ENCODE data around the gene IGFN1. TPM values are rescaled to one million over a fixed set of nuclear protein-coding genes. Genes with fewer than 3 reads are reported as not detected.

Gene IGFN1
- polyA plus RNA-seq, 1 donor from 2014 or later = not detected

DNA sequence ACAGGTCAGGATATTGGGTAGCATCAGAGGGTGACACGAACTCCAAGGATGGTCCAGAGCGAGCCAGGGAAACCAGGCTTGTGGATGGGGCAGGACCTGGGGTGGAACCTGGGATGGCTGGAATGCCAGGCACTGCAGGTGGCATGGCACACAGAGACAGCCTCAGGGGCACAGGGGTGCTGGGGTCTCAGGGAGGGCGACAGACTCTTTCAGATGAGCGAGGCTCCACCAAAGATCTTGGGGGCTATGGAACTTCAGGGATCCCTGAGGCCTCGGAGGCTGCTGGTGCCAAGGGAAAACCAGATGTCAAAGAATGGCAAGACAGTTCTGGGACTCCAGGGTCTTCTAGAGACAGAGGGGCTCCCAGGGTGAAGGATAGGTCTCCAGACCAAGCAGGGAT, 21.4 kb downstream of the IGFN1 start:
- Histone ChIP-seq H3K9ac (ENCODE audit: low read length) (no peak overlapping the region), H2AFZ (ENCODE audit: low read depth, low read length) (no peak overlapping the region), H3K9me2 (ENCODE audit: insufficient read depth, low read length) (no peaks in the 10 kb centered on the region), H3K4me3 (ENCODE audit: low read length) (no peak overlapping the region), H4K20me1 (ENCODE audit: insufficient read depth) (no peaks in the 10 kb centered on the region), H3F3A (ENCODE audit: insufficient read depth, low read length, poor library complexity, severe bottlenecking) (no peaks in the 10 kb centered on the region), H3K4me2 (ENCODE audit: low read length) (no peak overlapping the region), H3K27ac (ENCODE audit: low read length) (no peak overlapping the region), H3K79me2 (replicated peaks; ENCODE audit: insufficient read depth, low read length) (no peaks in the 10 kb centered on the region), H3K27me3 (ENCODE audit: insufficient read depth, low read depth, low read length) (no peaks in the 10 kb centered on the region), H3K9me3 (ENCODE audit: low read length) (no peaks in the 10 kb centered on the region), H3K36me3 (ENCODE audit: insufficient read depth, low read length) (no peaks in the 10 kb centered on the region)
- no peak for TF ChIP-seq POLR2AphosphoS5 (IDR thresholded peaks at IDR 0.05)

DNA sequence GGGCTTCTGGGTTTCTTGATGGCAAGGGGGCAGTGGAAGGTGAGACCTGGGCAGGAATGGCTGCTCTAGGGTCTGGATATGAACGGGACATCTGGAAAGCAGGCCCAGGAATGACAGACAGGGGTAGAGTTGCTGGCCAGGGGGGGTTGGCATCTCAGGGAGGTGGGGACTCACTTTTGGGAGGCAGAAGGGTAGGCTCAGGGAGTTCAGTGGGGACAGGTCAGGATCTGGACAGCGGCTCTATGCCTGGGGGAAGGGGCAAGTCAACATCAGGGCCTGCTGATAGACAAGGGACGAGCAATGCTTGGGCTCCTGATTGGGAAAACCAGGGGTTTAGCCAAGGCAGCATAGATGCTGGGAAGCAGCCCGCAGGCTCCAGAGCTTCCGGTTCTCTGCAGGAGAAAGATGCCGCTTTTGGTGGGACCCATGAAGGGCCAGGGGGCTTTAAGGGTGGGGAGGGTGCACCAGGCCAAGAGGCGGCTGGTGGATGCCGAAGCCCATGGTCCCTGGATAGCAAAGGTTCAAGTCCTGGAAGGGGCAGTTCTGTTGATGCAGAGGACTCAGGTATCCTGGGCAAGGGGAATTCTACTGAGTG, 21.9 kb downstream of the IGFN1 start:
- H4K20me1 ChIP-seq (ENCODE audit: insufficient read depth) = no peaks in the 10 kb centered on the region
- H3K4me2 ChIP-seq (ENCODE audit: low read length) = no peak overlapping the region
- H2AFZ ChIP-seq (ENCODE audit: low read depth, low read length) = no peak overlapping the region
- no peak overlapping the region for H3K27ac ChIP-seq (ENCODE audit: low read length)
- TF ChIP-seq RAD21 (conservative IDR thresholded peaks at IDR 0.05) (no peak), EZH2 (IDR thresholded peaks at IDR 0.05; ENCODE audit: borderline replicate concordance, insufficient read depth, low read length, poor library complexity, severe bottlenecking) (no peak), EP300 (conservative IDR thresholded peaks at IDR 0.05; ENCODE audit: poor library complexity, severe bottlenecking) (no peak)
- TF ChIP-seq, protein P1, sequence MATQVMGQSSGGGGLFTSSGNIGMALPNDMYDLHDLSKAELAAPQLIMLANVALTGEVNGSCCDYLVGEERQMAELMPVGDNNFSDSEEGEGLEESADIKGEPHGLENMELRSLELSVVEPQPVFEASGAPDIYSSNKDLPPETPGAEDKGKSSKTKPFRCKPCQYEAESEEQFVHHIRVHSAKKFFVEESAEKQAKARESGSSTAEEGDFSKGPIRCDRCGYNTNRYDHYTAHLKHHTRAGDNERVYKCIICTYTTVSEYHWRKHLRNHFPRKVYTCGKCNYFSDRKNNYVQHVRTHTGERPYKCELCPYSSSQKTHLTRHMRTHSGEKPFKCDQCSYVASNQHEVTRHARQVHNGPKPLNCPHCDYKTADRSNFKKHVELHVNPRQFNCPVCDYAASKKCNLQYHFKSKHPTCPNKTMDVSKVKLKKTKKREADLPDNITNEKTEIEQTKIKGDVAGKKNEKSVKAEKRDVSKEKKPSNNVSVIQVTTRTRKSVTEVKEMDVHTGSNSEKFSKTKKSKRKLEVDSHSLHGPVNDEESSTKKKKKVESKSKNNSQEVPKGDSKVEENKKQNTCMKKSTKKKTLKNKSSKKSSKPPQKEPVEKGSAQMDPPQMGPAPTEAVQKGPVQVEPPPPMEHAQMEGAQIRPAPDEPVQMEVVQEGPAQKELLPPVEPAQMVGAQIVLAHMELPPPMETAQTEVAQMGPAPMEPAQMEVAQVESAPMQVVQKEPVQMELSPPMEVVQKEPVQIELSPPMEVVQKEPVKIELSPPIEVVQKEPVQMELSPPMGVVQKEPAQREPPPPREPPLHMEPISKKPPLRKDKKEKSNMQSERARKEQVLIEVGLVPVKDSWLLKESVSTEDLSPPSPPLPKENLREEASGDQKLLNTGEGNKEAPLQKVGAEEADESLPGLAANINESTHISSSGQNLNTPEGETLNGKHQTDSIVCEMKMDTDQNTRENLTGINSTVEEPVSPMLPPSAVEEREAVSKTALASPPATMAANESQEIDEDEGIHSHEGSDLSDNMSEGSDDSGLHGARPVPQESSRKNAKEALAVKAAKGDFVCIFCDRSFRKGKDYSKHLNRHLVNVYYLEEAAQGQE (IDR thresholded peaks at IDR 0.05; ENCODE audit: borderline replicate concordance) = no peak
- H3K9ac ChIP-seq (ENCODE audit: low read length) = no peak overlapping the region
- no peaks in the 10 kb centered on the region for H3K27me3 ChIP-seq (ENCODE audit: insufficient read depth, low read depth, low read length)
- H3K79me2 ChIP-seq (replicated peaks; ENCODE audit: insufficient read depth, low read length) = no peaks in the 10 kb centered on the region
- no peaks in the 10 kb centered on the region for H3K9me2 ChIP-seq (ENCODE audit: insufficient read depth, low read length)
- no peak overlapping the region for H3K4me3 ChIP-seq (ENCODE audit: low read length)
- H3F3A ChIP-seq (ENCODE audit: insufficient read depth, low read length, poor library complexity, severe bottlenecking) = no peaks in the 10 kb centered on the region
- no peaks in the 10 kb centered on the region for H3K9me3 ChIP-seq (ENCODE audit: low read length)
- H3K36me3 ChIP-seq (ENCODE audit: insufficient read depth, low read length) = no peaks in the 10 kb centered on the region

DNA sequence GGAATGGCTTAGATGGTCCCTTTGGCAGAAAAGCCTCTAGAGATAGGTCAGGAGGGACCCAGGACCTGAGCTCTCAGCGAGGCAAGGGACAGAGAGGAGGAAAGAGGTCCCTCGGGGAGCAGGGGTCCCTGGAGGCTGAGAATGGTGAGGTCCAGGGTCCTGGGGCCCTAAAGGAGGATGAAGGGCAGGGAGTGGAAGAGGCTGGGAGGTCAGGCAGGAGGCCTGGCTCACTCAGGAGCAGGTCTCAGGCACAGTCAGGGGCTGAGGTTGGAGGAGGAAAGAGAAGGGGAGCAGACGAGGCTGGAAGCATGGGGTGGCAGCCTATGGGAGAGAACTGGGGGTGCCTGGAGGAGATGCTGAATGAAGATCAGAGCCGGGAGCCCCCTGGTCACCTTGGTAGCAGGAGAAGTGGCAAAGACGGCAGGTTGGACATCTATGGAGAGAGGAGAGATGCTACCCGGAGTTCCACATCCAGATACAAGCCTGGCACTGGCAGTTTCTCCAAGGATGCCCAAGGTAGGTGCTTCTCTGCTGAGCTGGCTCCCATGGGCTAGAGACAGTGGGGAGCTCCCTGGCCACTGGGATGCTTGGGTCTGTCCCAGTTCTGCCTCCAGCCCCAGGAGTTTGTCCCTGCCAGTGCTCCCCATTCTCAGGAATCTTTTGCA, 22.6 kb downstream of the IGFN1 start:
- Histone ChIP-seq H3K9me2 (ENCODE audit: insufficient read depth, low read length) (no peaks in the 10 kb centered on the region), H3K4me3 (ENCODE audit: low read length) (no peak overlapping the region), H3K27ac (ENCODE audit: low read length) (no peak overlapping the region), H3K36me3 (ENCODE audit: insufficient read depth, low read length) (no peaks in the 10 kb centered on the region), H3K9ac (ENCODE audit: low read length) (no peak overlapping the region), H4K20me1 (ENCODE audit: insufficient read depth) (no peaks in the 10 kb centered on the region), H3F3A (ENCODE audit: insufficient read depth, low read length, poor library complexity, severe bottlenecking) (no peaks in the 10 kb centered on the region), H3K27me3 (ENCODE audit: insufficient read depth, low read depth, low read length) (no peaks in the 10 kb centered on the region), H3K79me2 (replicated peaks; ENCODE audit: insufficient read depth, low read length) (no peaks in the 10 kb centered on the region), H3K4me2 (ENCODE audit: low read length) (no peak overlapping the region), H2AFZ (ENCODE audit: low read depth, low read length) (no peak overlapping the region), H3K9me3 (ENCODE audit: low read length) (no peaks in the 10 kb centered on the region)
- TF ChIP-seq SMC3 (conservative IDR thresholded peaks at IDR 0.05; ENCODE audit: poor library complexity) (no peak), EZH2 (IDR thresholded peaks at IDR 0.05; ENCODE audit: borderline replicate concordance, insufficient read depth, low read length, poor library complexity, severe bottlenecking) (no peak), RAD21 (conservative IDR thresholded peaks at IDR 0.05) (no peak), TAF1 (IDR thresholded peaks at IDR 0.05; ENCODE audit: low read depth) (no peak), POLR2AphosphoS5 (IDR thresholded peaks at IDR 0.05) (no peak), MXI1 (conservative IDR thresholded peaks at IDR 0.05; ENCODE audit: poor library complexity, severe bottlenecking) (no peak), EP300 (conservative IDR thresholded peaks at IDR 0.05; ENCODE audit: poor library complexity, severe bottlenecking) (no peak)
- TF ChIP-seq, protein P2, sequence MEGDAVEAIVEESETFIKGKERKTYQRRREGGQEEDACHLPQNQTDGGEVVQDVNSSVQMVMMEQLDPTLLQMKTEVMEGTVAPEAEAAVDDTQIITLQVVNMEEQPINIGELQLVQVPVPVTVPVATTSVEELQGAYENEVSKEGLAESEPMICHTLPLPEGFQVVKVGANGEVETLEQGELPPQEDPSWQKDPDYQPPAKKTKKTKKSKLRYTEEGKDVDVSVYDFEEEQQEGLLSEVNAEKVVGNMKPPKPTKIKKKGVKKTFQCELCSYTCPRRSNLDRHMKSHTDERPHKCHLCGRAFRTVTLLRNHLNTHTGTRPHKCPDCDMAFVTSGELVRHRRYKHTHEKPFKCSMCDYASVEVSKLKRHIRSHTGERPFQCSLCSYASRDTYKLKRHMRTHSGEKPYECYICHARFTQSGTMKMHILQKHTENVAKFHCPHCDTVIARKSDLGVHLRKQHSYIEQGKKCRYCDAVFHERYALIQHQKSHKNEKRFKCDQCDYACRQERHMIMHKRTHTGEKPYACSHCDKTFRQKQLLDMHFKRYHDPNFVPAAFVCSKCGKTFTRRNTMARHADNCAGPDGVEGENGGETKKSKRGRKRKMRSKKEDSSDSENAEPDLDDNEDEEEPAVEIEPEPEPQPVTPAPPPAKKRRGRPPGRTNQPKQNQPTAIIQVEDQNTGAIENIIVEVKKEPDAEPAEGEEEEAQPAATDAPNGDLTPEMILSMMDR (IDR thresholded peaks at IDR 0.05; ENCODE audit: poor library complexity, severe bottlenecking) = no peak
- TF ChIP-seq, protein P1 (IDR thresholded peaks at IDR 0.05; ENCODE audit: borderline replicate concordance) = no peak
